ENCODE results near the gene C10orf71.

C10orf71 gene

GRCh38 chr10:49269523-49269922, 29.4 kb upstream of the C10orf71 start:
- H3K36me3 ChIP-seq (ENCODE audit: control insufficient read depth in 2 of 2, insufficient read depth in 1 of 2, low read length in 2 of 2) = no peaks in the 10 kb centered on the region
- TF ChIP-seq ZSCAN5A (tag by site-specific recombination; IDR thresholded peaks at IDR 0.05) = no peak
- no peak for TF ChIP-seq ZNF335 (tag by site-specific recombination; conservative IDR thresholded peaks at IDR 0.05)
- TF ChIP-seq ZNF138 (tag by site-specific recombination; IDR thresholded peaks at IDR 0.05; ENCODE audit: borderline replicate concordance) = no peak
- TF ChIP-seq ZBTB6 (tag by site-specific recombination; IDR thresholded peaks at IDR 0.05) = no peak
- TF ChIP-seq ZNF274 (IDR thresholded peaks at IDR 0.05; ENCODE audit: low read length) = no peak
- TF ChIP-seq ZNF274 (tag by site-specific recombination; IDR thresholded peaks at IDR 0.05; ENCODE audit: borderline replicate concordance) = no peak
- no peak for TF ChIP-seq SCRT2 (tag by site-specific recombination; IDR thresholded peaks at IDR 0.05)
- no peak for TF ChIP-seq ZNF664 (tag by site-specific recombination; IDR thresholded peaks at IDR 0.05)
- TF ChIP-seq ATF2 (tag by site-specific recombination; IDR thresholded peaks at IDR 0.05; ENCODE audit: low read depth) = no peak
- no peak for TF ChIP-seq ZNF146 (tag by site-specific recombination; IDR thresholded peaks at IDR 0.05)
- TF ChIP-seq ZNF239 (tag by site-specific recombination; IDR thresholded peaks at IDR 0.05) = no peak
- no peak for TF ChIP-seq ZNF112 (tag by site-specific recombination; IDR thresholded peaks at IDR 0.05)
- no peak for TF ChIP-seq CTCF (tag by site-specific recombination; IDR thresholded peaks at IDR 0.05)
- TF ChIP-seq MZF1 (tag by site-specific recombination; IDR thresholded peaks at IDR 0.05; ENCODE audit: borderline replicate concordance) = no peak
- no peak for TF ChIP-seq ZNF416 (tag by site-specific recombination; IDR thresholded peaks at IDR 0.05)
- no peak for TF ChIP-seq ZXDB (tag by site-specific recombination; IDR thresholded peaks at IDR 0.05)
- TF ChIP-seq GLIS1 (tag by site-specific recombination; IDR thresholded peaks at IDR 0.05) = no peak
- CTCF ChIA-PET = no interaction called here
- no peaks in the 10 kb centered on the region for H3K4me1 ChIP-seq (ENCODE audit: control insufficient read depth, insufficient read depth, low read length)
- POLR2A ChIA-PET = no interaction called here
- no peak overlapping the region for H3K4me3 ChIP-seq (ENCODE audit: low read depth, low read length)
- no peak overlapping the region for H3K27ac ChIP-seq (ENCODE audit: extremely low read depth, low read depth, low read length)
- H3K9me3 ChIP-seq (ENCODE audit: control insufficient read depth, insufficient read depth, low read depth, low read length) = no peaks in the 10 kb centered on the region

GRCh38 chr10:49270565-49270964, 28.4 kb upstream of the C10orf71 start:
- H3K27ac ChIP-seq (ENCODE audit: extremely low read depth, low read depth, low read length) = no peak overlapping the region
- POLR2A ChIA-PET = no interaction called here
- no peaks in the 10 kb centered on the region for H3K36me3 ChIP-seq (ENCODE audit: control insufficient read depth in 2 of 2, insufficient read depth in 1 of 2, low read length in 2 of 2)
- no peak overlapping the region for H3K4me3 ChIP-seq (ENCODE audit: low read depth, low read length)
- TF ChIP-seq ZNF624 (tag by site-specific recombination; IDR thresholded peaks at IDR 0.05) (no peak), ZNF423 (tag by site-specific recombination; IDR thresholded peaks at IDR 0.05) (no peak), WT1 (tag by site-specific recombination; IDR thresholded peaks at IDR 0.05) (no peak), ZSCAN30 (tag by site-specific recombination; IDR thresholded peaks at IDR 0.05) (no peak), SP2 (tag by site-specific recombination; IDR thresholded peaks at IDR 0.05) (no peak), ZFP3 (tag by site-specific recombination; IDR thresholded peaks at IDR 0.05; ENCODE audit: low read depth) (no peak), ZNF114 (tag by site-specific recombination; IDR thresholded peaks at IDR 0.05) (no peak), YY1 (tag by site-specific recombination; IDR thresholded peaks at IDR 0.05) (no peak), ZNF621 (tag by site-specific recombination; IDR thresholded peaks at IDR 0.05) (no peak), ZNF132 (tag by site-specific recombination; IDR thresholded peaks at IDR 0.05; ENCODE audit: borderline replicate concordance) (no peak)
- H3K9me3 ChIP-seq (ENCODE audit: control insufficient read depth, insufficient read depth, low read depth, low read length) = no peaks in the 10 kb centered on the region
- no peaks in the 10 kb centered on the region for H3K4me1 ChIP-seq (ENCODE audit: control insufficient read depth, insufficient read depth, low read length)
- CTCF ChIA-PET = no interaction called here
